Activated CD4-positive, alpha-beta T cell treated with anti-CD3 and anti-CD28 coated beads, Interleukin-2, amount 50 U/mL, for 24 hours (primary cell): ENCODE results near the gene NKX2-3.

Source experiments
- DNase-seq, 2 donors: peaks; one replicate each; pipeline ENCODE4 v3.0.0-alpha.2; 2020; ENCODE audit warnings: low read depth in 1 of 2, low spot score in 1 of 2

The NKX2-3 gene

DNA sequence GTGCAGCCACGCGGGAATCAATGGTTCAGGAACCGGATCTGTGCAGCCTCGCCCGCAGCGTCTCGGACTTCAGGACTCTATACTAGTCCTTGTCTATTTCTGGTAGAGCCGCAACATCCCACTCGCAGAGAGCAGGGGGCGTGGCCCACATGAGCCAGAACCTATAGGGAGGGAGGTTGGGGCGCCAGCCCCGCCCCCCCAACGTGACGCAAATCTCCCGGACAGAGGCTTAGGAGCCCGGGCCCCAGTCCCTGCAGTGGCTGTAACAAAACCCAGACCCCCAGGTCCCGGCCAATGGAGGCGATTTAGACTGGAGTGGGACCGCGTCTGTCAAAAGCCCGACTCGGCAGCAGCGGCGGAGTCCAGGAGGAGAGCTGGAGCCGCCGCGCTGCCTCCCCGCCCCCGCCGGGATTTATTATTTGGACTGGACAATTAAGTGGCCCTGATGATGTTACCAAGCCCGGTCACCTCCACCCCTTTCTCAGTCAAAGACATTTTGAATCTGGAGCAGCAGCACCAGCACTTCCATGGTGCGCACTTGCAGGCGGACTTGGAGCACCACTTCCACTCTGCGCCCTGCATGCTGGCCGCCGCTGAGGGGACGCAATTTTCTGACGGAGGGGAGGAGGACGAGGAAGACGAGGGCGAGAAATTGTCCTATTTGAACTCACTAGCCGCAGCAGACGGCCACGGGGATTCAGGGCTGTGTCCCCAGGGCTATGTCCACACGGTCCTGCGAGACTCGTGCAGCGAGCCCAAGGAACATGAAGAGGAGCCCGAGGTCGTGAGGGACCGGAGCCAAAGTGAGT lies at the start of gene NKX2-3:
Gene NKX2-3 (plus strand): TSS at position 256 of the 809 bp plus-strand sequence. CDS start 190 bp downstream, at position 446.
- peak in 1 of 2 donors; percentile 25 for DNase-seq

DNA sequence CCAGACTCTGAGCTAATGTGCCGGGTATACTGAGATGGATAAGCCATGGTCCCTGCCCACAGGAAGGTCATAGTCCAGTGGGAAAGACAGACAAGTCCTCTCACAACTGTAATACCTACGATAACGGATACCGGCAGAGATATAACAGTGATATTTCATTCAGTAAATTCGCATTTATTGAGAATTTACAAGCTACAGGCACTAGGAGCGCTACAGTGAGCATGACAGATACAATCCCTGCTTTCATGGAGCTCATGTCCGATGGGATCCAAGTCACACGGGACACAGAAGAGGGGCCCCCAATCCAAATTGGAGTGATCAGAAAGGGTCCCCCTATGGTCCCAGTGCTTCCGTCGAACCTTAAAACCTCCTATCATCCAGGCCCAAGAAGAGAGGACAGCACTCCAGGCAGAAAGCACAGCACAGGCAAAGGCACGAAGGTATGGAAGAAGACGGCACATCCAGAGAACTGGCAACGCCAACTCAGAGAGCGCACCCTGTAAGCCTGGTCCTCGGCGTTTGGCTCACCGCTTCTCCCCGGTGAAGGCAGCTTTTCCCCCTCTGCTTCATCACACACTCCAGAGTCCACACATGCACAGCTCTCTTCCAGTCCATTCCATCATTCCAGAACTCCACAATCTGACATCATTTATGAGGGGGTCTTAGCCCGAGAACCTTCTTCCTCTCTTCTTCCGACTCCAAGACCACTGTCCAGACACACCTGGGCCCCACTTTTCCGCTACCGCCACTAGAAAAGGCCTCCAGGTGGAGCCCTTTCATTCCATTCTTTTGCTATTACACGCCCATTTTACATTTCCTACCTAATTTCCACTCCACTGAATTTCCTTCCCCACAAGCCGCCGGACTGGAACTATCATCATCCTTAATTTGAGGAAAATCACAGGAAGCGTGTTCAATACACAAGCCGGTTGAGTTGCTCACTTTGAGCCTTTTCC lies 47.8 kb upstream of the NKX2-3 start:
- DNase-seq, result no peak

DNA sequence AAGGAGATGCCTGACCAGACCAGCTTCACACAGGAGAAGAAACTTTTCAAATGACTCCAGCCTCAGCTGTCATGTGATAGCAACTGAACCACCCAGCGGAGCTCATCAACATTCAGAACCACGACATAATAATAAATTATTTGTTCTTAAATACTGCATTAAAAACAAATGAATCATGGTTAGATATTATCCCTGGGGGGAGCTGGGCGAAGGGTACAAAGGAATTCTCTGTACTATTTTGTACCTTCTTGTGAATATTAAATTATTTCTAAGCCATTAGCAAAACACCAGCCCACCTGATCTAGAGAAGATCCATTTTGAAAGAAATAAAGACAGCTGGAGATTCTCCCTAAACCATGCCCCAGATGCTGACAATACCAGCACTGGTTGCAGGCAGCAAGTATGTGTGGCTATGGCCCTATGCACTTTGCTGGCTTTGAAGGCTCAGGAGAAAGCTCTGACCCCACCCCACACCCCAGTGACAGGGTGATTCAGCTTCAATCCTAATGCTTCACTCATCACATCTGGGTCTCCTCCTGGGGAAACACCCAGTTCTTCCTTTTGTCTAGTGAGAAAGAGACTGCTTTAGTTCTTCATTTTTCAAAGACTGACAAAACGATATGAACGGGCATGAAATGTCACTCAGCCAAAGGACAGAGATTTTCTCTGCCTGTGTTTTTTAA lies 45.5 kb upstream of the NKX2-3 start:
- no peak for DNase-seq

DNA sequence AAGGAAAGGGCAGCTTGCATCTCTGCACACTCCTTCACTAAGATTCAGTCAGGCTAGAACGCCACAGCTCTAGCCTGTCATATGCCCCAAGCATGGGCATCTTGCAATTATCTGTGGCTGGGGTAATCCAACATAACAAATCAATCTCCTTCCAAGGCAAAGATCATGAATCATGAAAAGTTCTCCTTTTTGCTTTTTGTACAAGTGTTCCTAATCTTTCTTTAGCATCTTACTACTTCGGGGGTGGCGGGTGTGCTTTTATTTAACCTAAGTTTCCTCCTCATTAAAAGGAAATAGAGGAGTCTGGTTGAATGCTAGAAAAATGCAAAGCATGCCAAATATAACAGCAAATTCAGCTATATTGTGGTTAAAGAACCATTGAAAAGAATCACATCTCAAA lies 43.5 kb upstream of the NKX2-3 start:
- no peak for DNase-seq

DNA sequence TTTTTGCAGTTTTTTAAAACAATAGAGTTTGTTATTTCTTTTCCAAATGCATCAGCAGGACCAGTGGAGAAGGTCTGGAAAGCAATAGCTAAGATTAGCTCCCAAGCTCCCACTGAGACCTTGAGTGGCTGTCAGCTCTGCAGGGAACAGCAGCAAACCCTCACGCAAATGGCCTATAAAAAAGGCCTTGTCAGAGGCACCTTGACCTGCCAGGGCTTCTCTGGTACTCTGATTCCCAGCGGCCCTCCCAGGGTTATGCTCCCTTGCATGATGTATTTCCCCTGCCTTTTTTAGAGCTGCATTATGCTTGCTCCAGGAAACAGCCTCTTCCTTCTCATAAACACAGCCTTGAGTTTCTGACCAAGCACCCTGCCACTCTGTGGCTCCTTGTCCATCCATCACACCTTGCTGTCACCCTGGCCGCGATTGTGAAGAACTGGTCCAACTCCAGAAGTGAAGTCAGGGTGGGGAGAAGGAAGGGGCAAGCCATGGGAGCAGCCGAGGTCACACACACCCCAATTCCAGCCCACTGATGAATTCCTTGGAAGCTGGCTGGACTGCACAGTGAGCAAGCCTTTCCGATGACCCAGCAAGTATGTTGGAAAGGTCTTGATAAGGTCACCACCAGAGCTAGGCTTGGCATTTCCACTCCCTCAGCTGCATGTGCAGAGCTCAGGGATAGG lies 35.3 kb upstream of the NKX2-3 start:
- no peak for DNase-seq

DNA sequence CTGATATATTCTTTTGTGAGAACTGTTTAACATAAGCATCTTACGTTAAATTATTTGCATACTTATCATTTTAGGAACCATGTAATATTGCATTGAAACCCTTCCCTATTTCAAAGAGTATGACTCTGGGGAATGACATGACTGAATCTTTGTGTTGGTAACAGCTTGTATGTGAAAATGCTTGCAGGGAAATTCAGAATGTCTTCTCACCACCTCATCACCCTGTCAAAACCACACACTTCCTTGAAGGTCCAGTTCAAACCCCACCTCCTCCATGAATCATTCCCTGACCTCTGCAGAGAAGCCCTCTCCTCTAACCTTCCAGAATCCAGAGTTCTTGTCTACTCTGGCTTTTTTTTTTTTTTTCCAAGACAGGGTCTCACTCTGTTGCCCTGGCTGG lies 26.3 kb upstream of the NKX2-3 start:
- no peak for DNase-seq

DNA sequence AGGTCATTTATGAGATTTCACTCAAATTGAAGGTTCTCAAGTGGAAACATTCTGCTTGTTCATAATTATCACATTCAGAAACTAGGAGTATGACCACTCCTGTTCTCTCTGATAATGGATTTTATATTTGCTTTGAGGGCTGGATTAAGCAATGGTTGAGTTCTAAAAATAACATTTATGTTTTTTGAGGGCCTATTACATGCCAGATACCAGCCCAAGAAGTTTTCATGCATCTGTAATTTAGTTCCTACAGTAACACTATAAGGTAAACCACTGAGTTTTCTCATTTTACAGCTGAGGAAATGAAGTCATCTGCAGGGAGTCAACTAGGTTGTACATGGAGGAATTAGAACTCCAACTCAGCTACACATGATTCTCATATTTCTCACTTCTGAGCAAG lies 25.5 kb upstream of the NKX2-3 start:
- DNase-seq, result no peak

DNA sequence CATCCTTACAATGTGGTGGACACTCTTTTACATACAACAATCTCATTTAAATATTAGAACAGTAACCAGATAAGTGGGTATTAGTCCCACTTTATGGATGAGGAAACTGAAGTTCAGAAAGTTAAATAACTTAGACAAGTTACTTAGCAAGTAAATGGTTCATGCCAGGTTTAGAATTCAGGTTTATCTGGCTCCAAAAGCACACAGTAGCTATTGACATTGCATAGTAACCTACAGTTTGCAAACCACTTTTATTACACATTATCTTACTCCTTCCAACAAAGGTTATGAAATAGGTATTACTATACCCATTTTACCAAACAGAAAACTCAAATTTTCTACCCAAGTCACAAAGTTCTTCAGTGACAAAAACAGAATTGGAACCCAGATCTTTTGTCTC lies 19.7 kb upstream of the NKX2-3 start:
- no peak for DNase-seq

DNA sequence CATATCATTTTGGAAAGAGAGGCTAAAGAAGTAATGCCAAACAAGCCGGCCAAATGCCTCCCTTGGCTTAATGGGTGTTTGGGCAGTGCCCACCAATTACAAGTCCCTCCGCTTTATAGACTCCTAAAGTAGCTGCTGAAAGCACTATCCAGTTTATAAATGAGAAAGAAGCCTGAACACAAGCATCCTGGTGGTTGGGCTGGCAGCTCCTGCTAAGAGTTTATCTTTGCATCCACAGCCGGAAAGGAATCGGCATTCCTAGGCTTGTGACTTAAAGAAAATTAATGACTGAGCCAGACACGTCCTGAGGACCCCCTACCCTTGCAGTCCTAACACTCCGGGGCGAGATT lies 13.1 kb upstream of the NKX2-3 start:
- no peak for DNase-seq

DNA sequence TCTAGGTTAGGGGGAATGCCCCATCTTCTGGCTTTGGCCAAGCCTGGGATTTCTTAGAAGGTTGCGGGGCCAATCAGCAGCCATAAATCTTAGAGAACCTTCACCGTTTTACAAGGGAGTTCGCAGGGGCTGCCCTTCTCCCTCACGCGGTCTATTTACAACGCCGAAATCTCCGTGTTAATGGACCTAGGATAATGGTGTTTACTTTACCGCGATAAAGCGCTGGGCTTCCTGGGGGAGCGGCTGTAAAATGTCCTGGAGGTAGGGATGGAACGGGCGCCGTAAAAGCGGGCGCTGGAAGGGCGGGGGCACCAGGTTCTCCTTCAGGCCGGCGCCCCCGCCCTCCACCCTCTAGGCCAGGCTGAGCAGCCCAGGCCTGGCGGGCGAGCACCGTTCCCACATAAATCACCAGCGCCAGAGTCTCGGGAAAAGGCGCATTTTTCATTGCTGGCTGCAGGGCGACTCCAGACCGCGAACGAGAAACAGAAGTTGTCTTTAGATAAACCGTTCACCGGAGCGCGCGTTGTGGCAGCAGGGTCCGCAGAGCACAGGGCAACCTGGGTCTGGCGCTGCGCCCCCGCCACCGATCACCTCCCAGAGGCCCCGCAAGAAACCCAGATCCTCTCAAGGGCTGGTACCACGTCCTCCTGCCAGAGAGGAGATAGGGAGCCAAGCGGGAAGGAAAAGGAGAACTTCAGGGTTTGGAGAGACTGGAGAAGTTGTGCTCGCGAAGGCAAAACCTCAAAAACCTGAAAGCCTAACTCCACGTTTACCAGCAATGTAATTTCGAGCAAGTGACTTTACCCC lies 12.5 kb upstream of the NKX2-3 start:
- no peak for DNase-seq

DNA sequence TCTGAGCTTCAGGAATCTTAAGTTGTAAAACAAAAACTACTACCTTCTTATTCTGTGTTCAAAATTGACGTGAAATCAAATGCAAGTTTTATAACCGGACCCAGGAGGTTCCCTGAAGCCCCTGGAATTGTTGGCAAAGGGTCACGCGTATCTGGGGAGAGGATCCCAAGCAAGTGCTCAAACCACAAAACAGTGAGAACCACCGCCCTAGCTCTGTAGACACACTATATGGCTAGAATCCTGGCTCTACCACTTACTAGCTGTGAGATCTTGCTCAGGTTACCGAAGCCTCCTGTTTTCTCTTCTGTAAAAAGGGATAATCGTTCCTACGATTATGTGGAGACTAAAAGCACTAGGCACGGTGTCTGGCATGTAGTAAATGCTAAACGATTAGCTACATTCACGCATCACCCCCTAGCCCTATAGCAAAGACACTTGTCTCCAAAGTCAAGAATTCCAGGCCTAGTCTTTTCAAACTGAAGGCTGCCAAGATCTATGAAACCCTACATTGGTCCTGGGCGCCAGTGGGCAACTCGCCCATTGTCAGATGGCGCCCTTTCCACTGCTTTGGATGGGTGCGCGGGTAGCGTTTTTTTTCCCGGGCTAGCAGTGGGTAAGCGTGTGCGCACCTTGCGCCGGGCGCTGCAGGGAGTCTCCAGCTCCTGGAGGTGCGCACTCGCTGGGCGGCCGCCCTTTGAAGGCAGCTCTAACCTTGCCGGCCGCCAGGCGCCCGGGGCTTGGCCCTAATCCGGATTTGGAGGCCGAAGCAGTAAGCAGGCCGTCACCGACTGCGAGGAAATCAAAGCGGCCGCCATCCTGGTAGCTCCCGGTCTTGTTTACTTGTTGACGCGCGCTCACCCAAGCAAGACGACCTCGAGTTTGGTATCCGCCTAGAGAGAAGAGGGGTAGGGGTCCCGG lies 11.6 kb upstream of the NKX2-3 start:
- DNase-seq, result no peak

DNA sequence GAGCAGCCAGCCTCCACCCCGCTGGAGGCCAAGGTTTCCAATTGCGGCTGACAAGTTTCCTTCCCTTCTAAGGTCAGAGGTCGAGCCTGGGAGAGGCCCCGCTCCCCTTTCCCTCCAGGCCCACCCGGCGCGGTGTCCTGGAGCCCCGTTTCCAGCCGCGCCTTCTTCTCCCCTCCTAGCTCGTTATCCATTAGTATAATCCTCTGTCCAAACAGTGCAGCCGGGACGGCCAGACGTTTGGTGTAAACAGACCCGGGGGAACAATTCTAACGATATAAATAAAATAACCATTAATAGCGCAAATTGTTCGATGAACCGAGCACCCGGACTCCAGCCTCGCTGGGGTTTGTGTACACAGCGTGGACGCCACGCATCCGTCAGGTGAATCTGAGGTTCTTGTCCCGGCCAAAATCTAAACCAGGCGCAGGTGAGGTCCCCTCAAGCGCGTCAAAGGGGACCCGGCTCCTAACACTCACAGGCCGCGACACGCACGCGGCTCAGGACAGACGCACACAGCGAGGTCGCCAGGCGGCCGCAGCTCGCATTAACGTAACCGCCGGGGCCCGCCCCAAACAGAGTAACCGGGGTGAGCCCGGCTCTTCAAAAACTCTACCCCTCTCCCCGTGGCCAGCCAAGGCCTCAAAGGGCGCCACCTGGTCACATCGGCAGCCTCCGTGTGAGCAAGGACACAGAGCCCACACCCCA lies 10.8 kb upstream of the NKX2-3 start:
- no peak for DNase-seq

DNA sequence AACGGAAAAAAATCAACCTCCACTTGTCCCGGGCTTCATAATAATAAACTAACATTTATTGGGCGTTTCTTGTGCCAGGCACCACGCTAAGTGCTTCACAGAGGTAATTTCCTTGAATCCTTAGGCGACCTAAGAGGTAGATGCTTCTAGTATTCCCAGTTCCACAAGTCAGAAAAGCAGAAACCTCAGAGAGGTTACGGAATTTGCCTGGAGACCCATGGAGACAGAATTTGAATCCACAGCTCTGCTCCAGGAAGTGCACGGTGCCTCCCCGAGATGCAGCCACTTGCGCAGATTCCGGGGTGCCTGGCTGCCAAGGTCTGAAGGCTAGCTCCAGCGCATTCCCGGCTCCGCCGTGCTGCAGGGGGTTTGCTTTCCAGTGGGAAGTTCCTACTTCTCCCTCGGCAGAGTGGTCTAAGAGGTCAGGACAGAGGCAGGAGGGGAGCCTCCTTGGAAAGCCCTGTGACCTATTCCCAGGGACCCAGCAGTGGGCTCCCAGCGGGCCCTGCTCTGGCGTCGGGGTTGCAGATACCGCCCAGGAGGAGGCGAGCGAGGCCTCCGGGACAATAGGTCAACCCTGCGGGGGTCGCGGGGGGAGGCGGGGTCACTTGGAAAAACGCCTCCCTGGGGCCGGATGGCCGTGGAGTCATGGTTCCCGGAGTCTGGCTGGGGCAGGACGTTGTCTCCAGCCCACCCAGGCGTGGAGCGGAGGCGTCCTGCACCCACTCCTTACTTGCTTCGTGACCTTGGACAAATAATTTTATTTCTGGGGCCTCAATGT lies 10.1 kb upstream of the NKX2-3 start:
- DNase-seq, result no peak

DNA sequence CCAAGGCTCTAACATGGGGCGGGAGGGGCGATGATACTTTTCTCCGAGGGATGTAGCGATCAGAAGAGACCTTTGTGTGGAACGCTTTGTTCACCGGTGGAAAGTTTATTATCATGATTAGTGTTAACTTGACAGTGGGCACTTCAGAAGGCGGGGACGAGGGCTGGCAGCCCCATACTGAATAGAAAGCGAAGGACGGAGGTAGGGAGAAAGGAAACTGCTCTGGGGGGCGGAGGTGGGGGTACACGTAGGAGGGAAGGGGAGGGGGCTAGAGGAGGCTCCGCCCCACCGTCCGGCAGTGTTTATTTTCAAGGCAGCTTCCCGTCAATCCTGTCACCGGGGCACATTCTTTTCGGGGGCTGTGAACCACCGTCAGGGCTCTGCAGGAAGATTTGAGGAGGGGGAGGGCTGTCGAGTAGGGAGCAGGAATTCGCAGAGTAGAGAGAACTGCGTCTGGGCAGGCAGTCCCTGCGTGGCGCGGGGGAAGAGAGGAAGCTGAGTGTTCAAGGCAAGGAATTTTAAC lies 9.4 kb upstream of the NKX2-3 start:
- DNase-seq, result no peak

DNA sequence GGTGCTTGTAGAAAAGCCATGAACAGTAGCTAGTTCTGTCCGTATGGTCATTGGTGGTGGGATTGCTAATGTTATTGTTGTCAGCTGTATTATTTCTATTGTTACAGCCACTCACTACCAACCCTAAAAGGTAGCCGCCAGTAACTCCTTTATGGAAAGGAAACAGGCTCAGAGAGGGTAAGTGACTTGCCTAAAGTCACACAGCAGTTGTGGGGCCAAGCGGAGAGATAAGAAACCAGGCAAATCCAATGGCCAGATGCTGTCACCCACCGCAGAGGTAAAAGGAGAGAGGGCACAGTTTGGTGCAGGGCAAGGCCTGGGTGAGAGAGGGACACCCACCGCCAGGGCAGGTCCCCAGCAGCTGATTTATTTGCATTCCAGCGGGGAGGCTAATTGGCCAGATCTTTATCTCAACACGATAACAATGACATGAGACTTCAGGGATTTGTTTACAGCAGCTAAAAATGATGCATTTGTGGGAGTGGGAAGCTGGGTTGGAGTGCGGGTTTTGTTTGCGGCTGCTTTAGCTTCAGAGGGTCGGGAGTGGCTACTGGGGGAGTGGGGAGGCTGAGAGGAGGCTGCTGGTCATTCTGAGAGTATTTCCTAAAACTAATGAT lies 8.6 kb upstream of the NKX2-3 start:
- no peak for DNase-seq

DNA sequence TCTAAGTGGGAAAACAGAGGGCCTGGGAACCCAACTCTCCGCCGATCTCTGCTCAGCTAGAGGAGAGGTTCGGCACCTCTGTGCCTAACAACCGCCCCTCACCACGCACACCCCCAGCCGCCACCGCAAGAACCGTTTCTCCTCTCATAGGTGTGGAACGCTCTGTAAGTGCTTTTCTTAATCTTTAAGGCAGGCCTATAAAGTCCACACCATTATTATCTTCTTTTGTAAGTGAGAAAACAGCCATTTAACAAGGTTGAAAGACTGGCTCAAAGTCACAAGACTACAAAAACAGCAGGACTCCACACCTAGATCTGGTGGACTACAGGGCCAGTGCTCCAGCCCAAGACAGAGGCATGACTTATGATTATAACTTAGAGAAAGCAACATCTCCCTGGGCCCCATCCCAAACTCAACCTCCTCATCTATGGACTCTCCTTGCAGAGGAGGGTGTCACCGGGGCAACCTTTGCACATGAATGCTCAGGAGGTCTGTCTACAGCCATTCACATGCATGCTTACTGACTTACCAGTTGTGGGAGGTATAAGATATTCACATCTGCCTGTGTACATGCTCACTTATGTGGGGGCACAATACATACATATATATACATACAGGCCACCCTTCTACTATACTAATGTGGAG lies 7.9 kb upstream of the NKX2-3 start:
- DNase-seq, result no peak

DNA sequence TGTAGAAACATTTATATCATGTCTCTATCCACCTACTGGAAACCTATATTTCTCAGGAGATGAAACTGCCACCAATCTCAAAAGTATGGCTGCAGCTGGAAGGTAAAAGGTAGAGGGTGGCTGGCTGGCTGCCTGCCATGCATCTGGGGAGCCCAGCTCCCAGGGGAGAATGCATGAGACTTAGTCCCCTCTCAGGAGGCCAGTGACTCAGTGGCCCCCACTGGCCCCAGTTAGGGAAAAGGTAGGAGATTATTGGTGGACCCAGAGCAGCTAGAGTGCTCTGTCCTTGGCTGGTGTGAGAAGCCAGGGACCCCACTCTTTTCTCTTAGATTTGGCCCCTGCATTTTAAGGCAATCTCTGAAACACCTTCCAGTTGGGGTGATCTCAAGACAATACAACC lies 6.8 kb upstream of the NKX2-3 start:
- DNase-seq, result no peak
